Kidney epithelial cell (primary cell): ENCODE data around the gene LIG1. TPM values are rescaled to one million over a fixed set of nuclear protein-coding genes. Genes with fewer than 3 reads are reported as not detected.
A peak's percentile ranks its signal among the peaks of the same experiment; 100 is the strongest.

ENCODE experiments used
- DNase-seq: peaks from one replicate; pipeline ENCODE4 v3.0.0-alpha.2; 2010; ENCODE audit warnings: low read depth
- H3K27me3 ChIP-seq: 2 replicates; pipeline ENCODE4 v1.6.0; 2011; ENCODE audit warnings: low read length; ENCODE audit not compliant: control insufficient read depth, insufficient read depth
- H3K36me3 ChIP-seq: 2 replicates; pipeline ENCODE4 v1.5.1; 2011; ENCODE audit warnings: low read length; ENCODE audit not compliant: control insufficient read depth, insufficient read depth
- H3K4me3 ChIP-seq: 2 replicates; pipeline ENCODE4 v1.5.1; 2011; ENCODE audit warnings: low read depth, mild to moderate bottlenecking, control low read depth, low read length
- total RNA-seq: library from RNA; depleted of rRNA; stranded (reverse); fragments of >200 nt; gene quantifications from 2 replicates; pipeline ENCODE4 v1.2.3, GENCODE V29; 2015
- TF ChIP-seq, protein P1 (sequence below): IDR thresholded peaks from 2 replicates; pipeline ENCODE4 v1.5.1; 2011; ENCODE audit warnings: mild to moderate bottlenecking, moderate library complexity, low read length, control low read depth, inconsistent platforms; ENCODE audit not compliant: insufficient read depth, poor library complexity, severe bottlenecking

LIG1 gene
- total RNA-seq = 15.0 and 17.6 TPM in 2 replicates

- Histone ChIP-seq H3K4me3 (peak within 1 kb of the TSS; percentile 80), H3K27me3 (no peaks in the 10 kb centered on the region), H3K36me3 (peaks cover 1% of the 10 kb centered on the region)
- TF ChIP-seq, protein P1, sequence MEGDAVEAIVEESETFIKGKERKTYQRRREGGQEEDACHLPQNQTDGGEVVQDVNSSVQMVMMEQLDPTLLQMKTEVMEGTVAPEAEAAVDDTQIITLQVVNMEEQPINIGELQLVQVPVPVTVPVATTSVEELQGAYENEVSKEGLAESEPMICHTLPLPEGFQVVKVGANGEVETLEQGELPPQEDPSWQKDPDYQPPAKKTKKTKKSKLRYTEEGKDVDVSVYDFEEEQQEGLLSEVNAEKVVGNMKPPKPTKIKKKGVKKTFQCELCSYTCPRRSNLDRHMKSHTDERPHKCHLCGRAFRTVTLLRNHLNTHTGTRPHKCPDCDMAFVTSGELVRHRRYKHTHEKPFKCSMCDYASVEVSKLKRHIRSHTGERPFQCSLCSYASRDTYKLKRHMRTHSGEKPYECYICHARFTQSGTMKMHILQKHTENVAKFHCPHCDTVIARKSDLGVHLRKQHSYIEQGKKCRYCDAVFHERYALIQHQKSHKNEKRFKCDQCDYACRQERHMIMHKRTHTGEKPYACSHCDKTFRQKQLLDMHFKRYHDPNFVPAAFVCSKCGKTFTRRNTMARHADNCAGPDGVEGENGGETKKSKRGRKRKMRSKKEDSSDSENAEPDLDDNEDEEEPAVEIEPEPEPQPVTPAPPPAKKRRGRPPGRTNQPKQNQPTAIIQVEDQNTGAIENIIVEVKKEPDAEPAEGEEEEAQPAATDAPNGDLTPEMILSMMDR = no peak
- peak; percentile 72 for DNase-seq
Measured at GRCh38 chr19:48169939-48170803, at the start of gene LIG1, which contains the start of gene ZSWIM9. LIG1 (minus strand) TSS chr19:48170344; CDS start chr19:48165566, 4,778 bp downstream. ZSWIM9 (plus strand) TSS chr19:48170680; CDS start chr19:48171803, 1,123 bp downstream.

GRCh38 chr19:48218997-48219396 lies 48.9 kb upstream of the LIG1 start:
- Histone ChIP-seq H3K36me3 (no peaks in the 10 kb centered on the region), H3K4me3 (no peak overlapping the region), H3K27me3 (no peaks in the 10 kb centered on the region)
- TF ChIP-seq, protein P1 = no peak
- DNase-seq = no peak

DNA sequence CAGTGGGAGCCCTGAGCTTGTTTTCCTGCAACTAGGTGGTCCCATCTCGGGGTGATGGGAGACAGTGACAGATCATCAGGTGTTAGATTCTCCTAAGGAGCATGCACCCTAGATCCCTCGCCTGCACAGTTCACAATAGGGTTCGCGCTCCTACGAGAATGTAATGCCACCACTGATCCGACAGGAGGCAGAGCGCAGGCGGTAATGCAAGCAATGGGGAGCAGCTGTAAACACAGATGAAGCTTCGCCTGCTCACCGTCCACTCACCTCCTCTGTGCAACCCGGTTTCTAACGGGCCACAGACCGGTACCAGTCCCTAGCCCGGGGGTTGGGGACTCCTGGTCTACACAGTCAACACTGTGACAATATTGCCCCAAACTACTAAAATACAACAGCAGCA lies 46.8 kb upstream of the LIG1 start:
- TF ChIP-seq, protein P1 = no peak
- Histone ChIP-seq H3K36me3 (no peaks in the 10 kb centered on the region), H3K4me3 (no peak overlapping the region), H3K27me3 (no peaks in the 10 kb centered on the region)
- DNase-seq = no peak

DNA sequence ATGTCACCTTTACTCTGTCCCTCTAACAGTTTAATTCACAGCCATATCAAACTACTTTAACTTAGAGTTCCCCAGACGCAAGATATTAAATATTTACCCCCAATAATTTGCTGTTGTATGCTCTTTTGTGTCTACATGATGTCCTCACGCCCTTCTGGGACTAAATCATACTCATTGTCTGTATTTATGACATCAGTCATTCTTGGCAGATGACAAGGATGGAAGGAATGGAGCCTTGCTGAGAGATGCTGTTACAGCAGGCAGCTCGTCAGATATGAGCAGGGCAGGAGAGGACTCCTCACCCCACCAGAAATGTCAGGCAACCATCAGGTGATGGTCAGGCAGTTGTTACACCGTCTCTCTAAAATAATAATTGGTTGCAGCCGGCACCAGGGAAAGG lies 43.8 kb upstream of the LIG1 start:
- no peaks in the 10 kb centered on the region for H3K27me3 ChIP-seq
- DNase-seq = no peak
- TF ChIP-seq, protein P1 = no peak
- no peaks in the 10 kb centered on the region for H3K36me3 ChIP-seq
- H3K4me3 ChIP-seq = no peak overlapping the region

GRCh38 chr19:48210005-48210404 lies 39.9 kb upstream of the LIG1 start:
- Histone ChIP-seq H3K27me3 (no peaks in the 10 kb centered on the region), H3K4me3 (no peak overlapping the region), H3K36me3 (no peaks in the 10 kb centered on the region)
- TF ChIP-seq, protein P1 = no peak
- DNase-seq = no peak
